Hepatocyte (in vitro differentiated cells): ENCODE data around the gene OTX1. TPM values are rescaled to one million over a fixed set of nuclear protein-coding genes. Genes with fewer than 3 reads are reported as not detected.

Source experiments
- DNase-seq: peaks from one replicate; pipeline ENCODE4 v3.0.0-alpha.2; 2016; ENCODE audit warnings: low spot score
- H2AFZ ChIP-seq: fragments of 200-600 bp; sonication (generic); 2 replicates; pipeline ENCODE4 v1.6.0; 2016; ENCODE audit warnings: antibody characterized with exemption, mild to moderate bottlenecking
- H3K27ac ChIP-seq: fragments of 200-600 bp; sonication (generic); 2 replicates; pipeline ENCODE4 v1.5.1; 2016; ENCODE audit warnings: mild to moderate bottlenecking
- H3K27me3 ChIP-seq: fragments of 200-600 bp; sonication (generic); 2 replicates; pipeline ENCODE4 v1.6.1; 2016
- H3K36me3 ChIP-seq: fragments of 200-600 bp; sonication (generic); replicated peaks from 2 replicates; pipeline ENCODE4 v1.5.1; 2016; ENCODE audit warnings: low read depth; ENCODE audit not compliant: insufficient read depth
- H3K4me1 ChIP-seq: fragments of 200-600 bp; sonication (generic); 2 replicates; pipeline ENCODE4 v1.5.1; 2016; ENCODE audit warnings: mild to moderate bottlenecking, moderate library complexity; ENCODE audit not compliant: insufficient read depth
- H3K4me2 ChIP-seq: fragments of 200-600 bp; sonication (generic); 2 replicates; pipeline ENCODE4 v1.6.0; 2016
- H3K4me3 ChIP-seq: fragments of 200-600 bp; sonication (generic); 2 replicates; pipeline ENCODE4 v1.5.1; 2016; ENCODE audit warnings: mild to moderate bottlenecking
- H3K79me2 ChIP-seq: fragments of 200-600 bp; sonication (generic); 2 replicates; pipeline ENCODE4 v1.6.0; 2017; ENCODE audit warnings: mild to moderate bottlenecking
- H3K9me2 ChIP-seq: fragments of 200-600 bp; sonication (generic); replicated peaks from 2 replicates; pipeline ENCODE4 v1.6.0; 2017; ENCODE audit warnings: mild to moderate bottlenecking; ENCODE audit not compliant: insufficient read depth
- H3K9me3 ChIP-seq: fragments of 200-600 bp; sonication (generic); 2 replicates; pipeline ENCODE4 v1.5.1; 2016; ENCODE audit warnings: low read depth, mild to moderate bottlenecking
- H4K20me1 ChIP-seq: fragments of 200-600 bp; sonication (generic); 2 replicates; pipeline ENCODE4 v1.6.0; 2016; ENCODE audit warnings: mild to moderate bottlenecking; ENCODE audit not compliant: insufficient read depth, poor library complexity, severe bottlenecking
- EZH2 ChIP-seq: fragments of 200-600 bp; sonication (generic); IDR thresholded peaks from 2 replicates; pipeline ENCODE4 v1.6.1; 2016; ENCODE audit warnings: antibody characterized with exemption, mild to moderate bottlenecking, borderline replicate concordance
- EZH2phosphoT487 ChIP-seq: fragments of 200-600 bp; sonication (generic); IDR thresholded peaks from one replicate; pipeline ENCODE4 v1.6.1; 2018; ENCODE audit warnings: antibody characterized with exemption, mild to moderate bottlenecking, low read depth, moderate library complexity; ENCODE audit not compliant: unreplicated experiment, severe bottlenecking
- WGBS: methylation state at CpG from one replicate; pipeline ENCODE4 v1.1.6; 2016; ENCODE audit warnings: low lambda C conversion rate; ENCODE audit errors: missing lambda C conversion rate; 5-methylcytosine and 5-hydroxymethylcytosine counted together
- polyA plus RNA-seq: library from polyadenylated mRNA; unstranded; fragments of >200 nt; fragmentation: Nextera tagmentation; extraction: Ambion mirVana; gene quantifications from 2 replicates; pipeline ENCODE4 v1.2.1, GENCODE V29; 2016
- total RNA-seq: library from RNA; depleted of rRNA; stranded (reverse); fragments of >200 nt; gene quantifications from 2 replicates; pipeline ENCODE4 v1.2.3, GENCODE V29; 2014
- TF ChIP-seq, protein P1 (sequence below): fragments of 200-600 bp; sonication (generic); IDR thresholded peaks from 2 replicates; pipeline ENCODE4 v1.5.1; 2016; ENCODE audit warnings: antibody characterized with exemption, mild to moderate bottlenecking; ENCODE audit not compliant: poor library complexity

OTX1 gene
- total and polyA plus RNA-seq, 2 experiments from 2014 or later, result 0.07 to 0.52 TPM

DNA sequence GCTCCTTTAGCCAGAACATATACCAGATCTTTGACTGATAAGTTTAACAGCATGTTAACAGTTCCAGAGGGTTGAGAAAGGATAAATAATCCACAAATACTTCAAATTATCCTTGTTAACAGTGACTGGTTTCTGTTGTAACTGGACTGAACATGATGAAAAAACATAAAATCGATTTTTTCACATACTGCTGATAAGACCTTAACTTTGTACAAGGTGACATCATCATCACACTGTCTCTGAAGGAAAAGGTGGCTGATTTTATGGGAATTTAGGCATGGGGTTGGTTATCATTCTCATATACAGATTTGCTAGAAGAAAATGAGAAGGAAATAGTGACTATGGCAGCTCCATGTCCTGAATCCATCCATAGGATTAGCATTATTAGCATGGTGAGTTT lies 36.1 kb downstream of the OTX1 start:
- Histone ChIP-seq H4K20me1 (no peaks in the 10 kb centered on the region), H3K9me3 (no peaks in the 10 kb centered on the region), H3K9me2 (no peaks in the 10 kb centered on the region), H3K4me2 (no peak overlapping the region), H3K27me3 (no peaks in the 10 kb centered on the region), H3K36me3 (no peaks in the 10 kb centered on the region), H3K4me1 (no peaks in the 10 kb centered on the region), H3K27ac (no peak overlapping the region), H3K4me3 (no peak overlapping the region), H2AFZ (no peak overlapping the region), H3K79me2 (no peaks in the 10 kb centered on the region)
- 51% methylated on average over 1 of the region's 1 CpG for WGBS
- no peak for DNase-seq
- TF ChIP-seq EZH2phosphoT487, result no peak
- TF ChIP-seq, protein P1, sequence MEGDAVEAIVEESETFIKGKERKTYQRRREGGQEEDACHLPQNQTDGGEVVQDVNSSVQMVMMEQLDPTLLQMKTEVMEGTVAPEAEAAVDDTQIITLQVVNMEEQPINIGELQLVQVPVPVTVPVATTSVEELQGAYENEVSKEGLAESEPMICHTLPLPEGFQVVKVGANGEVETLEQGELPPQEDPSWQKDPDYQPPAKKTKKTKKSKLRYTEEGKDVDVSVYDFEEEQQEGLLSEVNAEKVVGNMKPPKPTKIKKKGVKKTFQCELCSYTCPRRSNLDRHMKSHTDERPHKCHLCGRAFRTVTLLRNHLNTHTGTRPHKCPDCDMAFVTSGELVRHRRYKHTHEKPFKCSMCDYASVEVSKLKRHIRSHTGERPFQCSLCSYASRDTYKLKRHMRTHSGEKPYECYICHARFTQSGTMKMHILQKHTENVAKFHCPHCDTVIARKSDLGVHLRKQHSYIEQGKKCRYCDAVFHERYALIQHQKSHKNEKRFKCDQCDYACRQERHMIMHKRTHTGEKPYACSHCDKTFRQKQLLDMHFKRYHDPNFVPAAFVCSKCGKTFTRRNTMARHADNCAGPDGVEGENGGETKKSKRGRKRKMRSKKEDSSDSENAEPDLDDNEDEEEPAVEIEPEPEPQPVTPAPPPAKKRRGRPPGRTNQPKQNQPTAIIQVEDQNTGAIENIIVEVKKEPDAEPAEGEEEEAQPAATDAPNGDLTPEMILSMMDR, result no peak
- TF ChIP-seq EZH2, result no peak

DNA sequence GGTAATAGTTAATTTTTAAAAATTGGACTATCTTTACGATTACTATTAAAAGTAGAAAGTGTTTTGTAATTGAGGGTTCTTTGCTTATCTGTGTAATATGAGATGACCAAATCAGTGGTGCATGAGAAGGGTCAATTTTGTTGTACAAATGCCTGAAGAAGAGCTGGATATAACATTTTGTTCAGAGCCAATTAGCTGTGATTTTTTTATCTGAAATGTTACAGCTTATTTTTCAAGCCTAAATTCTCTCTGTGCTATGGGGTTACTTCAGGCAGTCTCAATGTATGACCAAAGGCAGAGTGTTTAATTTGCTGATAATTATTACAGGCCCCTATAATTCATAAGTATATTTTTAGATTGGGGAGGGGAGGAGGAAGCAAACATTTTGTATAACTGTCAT lies 41.8 kb downstream of the OTX1 start:
- no peaks in the 10 kb centered on the region for H3K9me2 ChIP-seq
- no peak overlapping the region for H3K4me2 ChIP-seq
- no peaks in the 10 kb centered on the region for H3K79me2 ChIP-seq
- H3K27me3 ChIP-seq, result no peaks in the 10 kb centered on the region
- TF ChIP-seq EZH2phosphoT487, result no peak
- TF ChIP-seq, protein P1, result no peak
- TF ChIP-seq EZH2, result no peak
- no peak for DNase-seq
- H2AFZ ChIP-seq, result no peak overlapping the region
- H3K9me3 ChIP-seq, result no peaks in the 10 kb centered on the region
- no peak overlapping the region for H3K27ac ChIP-seq
- H3K36me3 ChIP-seq, result no peaks in the 10 kb centered on the region
- WGBS, result 91% methylated on average over 1 of the region's 1 CpG
- no peak overlapping the region for H3K4me3 ChIP-seq
- no peaks in the 10 kb centered on the region for H4K20me1 ChIP-seq
- H3K4me1 ChIP-seq, result no peaks in the 10 kb centered on the region

DNA sequence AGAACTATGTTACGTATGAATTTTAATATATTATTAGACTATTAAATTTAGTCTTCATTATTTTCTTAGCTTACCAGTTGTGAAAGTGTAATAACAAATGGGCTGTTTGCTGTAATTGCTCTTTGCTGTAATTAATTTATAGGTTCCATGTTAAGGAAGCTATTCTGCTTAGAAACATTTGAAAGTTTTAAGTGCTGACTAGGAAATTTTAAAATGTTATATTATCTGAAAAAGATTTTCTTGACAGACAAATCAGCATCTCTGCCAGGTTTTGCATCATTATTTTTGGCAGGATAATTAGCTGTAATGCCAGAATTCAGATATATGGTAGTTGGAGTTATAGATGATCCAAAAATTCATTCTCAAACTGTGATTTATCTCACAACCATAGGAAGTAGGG lies 42.2 kb downstream of the OTX1 start:
- H3K4me2 ChIP-seq, result no peak overlapping the region
- no peak overlapping the region for H2AFZ ChIP-seq
- WGBS, result 57% methylated on average over 1 of the region's 1 CpG
- H3K9me2 ChIP-seq, result no peaks in the 10 kb centered on the region
- H3K27me3 ChIP-seq, result no peaks in the 10 kb centered on the region
- TF ChIP-seq EZH2phosphoT487 (no peak), EZH2 (no peak)
- TF ChIP-seq, protein P1, result no peak
- H3K9me3 ChIP-seq, result no peaks in the 10 kb centered on the region
- no peak for DNase-seq
- no peaks in the 10 kb centered on the region for H3K36me3 ChIP-seq
- no peaks in the 10 kb centered on the region for H3K4me1 ChIP-seq
- no peaks in the 10 kb centered on the region for H4K20me1 ChIP-seq
- no peaks in the 10 kb centered on the region for H3K79me2 ChIP-seq
- H3K27ac ChIP-seq, result no peak overlapping the region
- no peak overlapping the region for H3K4me3 ChIP-seq

DNA sequence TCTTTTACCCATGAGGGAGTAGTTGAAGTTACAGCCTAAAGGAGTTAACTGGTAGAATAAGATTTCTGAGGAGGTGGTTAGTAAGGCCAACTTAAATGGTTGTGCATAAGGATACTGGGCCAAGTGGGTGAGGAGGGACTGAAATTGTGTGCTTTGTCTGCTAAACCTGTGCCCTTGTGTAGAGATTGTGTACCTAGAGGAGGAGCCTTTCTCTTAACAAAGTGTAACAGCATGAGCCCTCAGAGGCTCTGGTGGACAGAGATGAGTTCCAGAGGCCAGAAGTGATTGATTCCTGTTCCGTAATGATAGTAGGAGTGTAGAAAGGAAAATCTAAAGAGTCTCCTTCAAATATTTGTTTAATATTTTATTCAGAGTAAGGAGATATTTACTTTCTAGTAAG lies 42.9 kb downstream of the OTX1 start:
- Histone ChIP-seq H3K36me3 (no peaks in the 10 kb centered on the region), H3K27ac (no peak overlapping the region), H3K9me2 (no peaks in the 10 kb centered on the region), H3K4me3 (no peak overlapping the region), H3K4me1 (no peaks in the 10 kb centered on the region), H3K79me2 (no peaks in the 10 kb centered on the region), H4K20me1 (no peaks in the 10 kb centered on the region), H3K4me2 (no peak overlapping the region), H2AFZ (no peak overlapping the region), H3K9me3 (no peaks in the 10 kb centered on the region), H3K27me3 (no peaks in the 10 kb centered on the region)
- 64% methylated on average over 1 of the region's 1 CpG for WGBS
- no peak for DNase-seq
- TF ChIP-seq EZH2phosphoT487, result no peak
- TF ChIP-seq, protein P1, result no peak
- no peak for TF ChIP-seq EZH2
